DOHH2 (cell line): Measurements from ENCODE around the gene ACTR2.

ENCODE experiments used
- EZH2phosphoT487 ChIP-seq: fragments of 200-600 bp; sonication (generic); IDR thresholded peaks from 2 replicates; pipeline ENCODE4 v1.6.1; 2017; ENCODE audit warnings: borderline replicate concordance, mild to moderate bottlenecking, antibody characterized with exemption, low read length, moderate library complexity, mixed read lengths
- TF ChIP-seq, protein P1 (sequence below): fragments of 200-600 bp; sonication (generic); IDR thresholded peaks from one replicate; pipeline ENCODE4 v1.5.1; 2014; ENCODE audit warnings: antibody characterized with exemption, mild to moderate bottlenecking, low read depth, low read length; ENCODE audit not compliant: poor library complexity, severe bottlenecking

DNA sequence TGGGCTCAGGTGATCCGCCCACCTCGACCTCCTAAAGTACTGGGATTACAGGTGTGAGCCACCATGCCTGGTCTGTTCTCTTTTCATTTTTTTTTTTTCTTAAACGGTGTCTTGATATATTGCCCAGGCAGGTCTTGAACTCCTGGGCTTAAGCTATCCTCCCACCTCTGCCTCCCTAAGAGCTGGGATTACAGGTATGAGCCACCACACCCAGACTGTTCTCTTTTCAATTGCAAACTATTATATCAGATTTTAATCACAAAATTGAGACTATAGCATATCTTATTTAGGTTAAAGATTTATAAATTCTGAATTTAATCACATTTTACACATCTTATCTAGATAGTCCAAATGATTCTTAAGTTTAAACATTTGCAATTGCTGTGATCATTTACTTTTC lies 15.5 kb upstream of the ACTR2 start:
- TF ChIP-seq, protein P1, sequence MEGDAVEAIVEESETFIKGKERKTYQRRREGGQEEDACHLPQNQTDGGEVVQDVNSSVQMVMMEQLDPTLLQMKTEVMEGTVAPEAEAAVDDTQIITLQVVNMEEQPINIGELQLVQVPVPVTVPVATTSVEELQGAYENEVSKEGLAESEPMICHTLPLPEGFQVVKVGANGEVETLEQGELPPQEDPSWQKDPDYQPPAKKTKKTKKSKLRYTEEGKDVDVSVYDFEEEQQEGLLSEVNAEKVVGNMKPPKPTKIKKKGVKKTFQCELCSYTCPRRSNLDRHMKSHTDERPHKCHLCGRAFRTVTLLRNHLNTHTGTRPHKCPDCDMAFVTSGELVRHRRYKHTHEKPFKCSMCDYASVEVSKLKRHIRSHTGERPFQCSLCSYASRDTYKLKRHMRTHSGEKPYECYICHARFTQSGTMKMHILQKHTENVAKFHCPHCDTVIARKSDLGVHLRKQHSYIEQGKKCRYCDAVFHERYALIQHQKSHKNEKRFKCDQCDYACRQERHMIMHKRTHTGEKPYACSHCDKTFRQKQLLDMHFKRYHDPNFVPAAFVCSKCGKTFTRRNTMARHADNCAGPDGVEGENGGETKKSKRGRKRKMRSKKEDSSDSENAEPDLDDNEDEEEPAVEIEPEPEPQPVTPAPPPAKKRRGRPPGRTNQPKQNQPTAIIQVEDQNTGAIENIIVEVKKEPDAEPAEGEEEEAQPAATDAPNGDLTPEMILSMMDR, result no peak
- TF ChIP-seq EZH2phosphoT487, result no peak
